CD4-positive, alpha-beta memory T cell (primary cell): ENCODE data around the gene TCL1B. TPM values are rescaled to one million over a fixed set of nuclear protein-coding genes. Genes with fewer than 3 reads are reported as not detected.

Experiments used
- CTCF ChIA-PET: fragments of 350-600 bp; sonication (Branson Sonifier 250); formaldehyde crosslinking; loops from one replicate; lab custom pipeline; 2021; ENCODE audit warnings: inconsistent platforms; ENCODE audit not compliant: partially characterized antibody; lab: Charles Lee
- POLR2A ChIA-PET: fragments of 350-600 bp; sonication (Branson Sonifier 250); formaldehyde crosslinking; loops from one replicate; lab custom pipeline; 2021; ENCODE audit not compliant: partially characterized antibody; lab: Charles Lee
- DNase-seq, 5 donors: peaks; one replicate each; pipeline versions ENCODE4 v3.0.0 to v3.0.0-alpha.2; 2020 to 2022; ENCODE audit warnings: mixed read lengths in 1 of 5
- H3K27ac ChIP-seq: one replicate; pipeline ENCODE4 v1.7.0; 2013; ENCODE audit warnings: low read depth, low read length
- H3K27me3 ChIP-seq: 2 replicates; pipeline ENCODE4 v1.7.0; 2013; ENCODE audit warnings: mild to moderate bottlenecking, low read length, moderate library complexity; ENCODE audit not compliant: insufficient read depth
- H3K36me3 ChIP-seq: 2 replicates; pipeline ENCODE4 v1.7.0; 2013; ENCODE audit warnings: mild to moderate bottlenecking, low read length, moderate library complexity; ENCODE audit not compliant: insufficient read depth
- H3K4me1 ChIP-seq: 2 replicates; pipeline ENCODE4 v1.7.0; 2013; ENCODE audit warnings: mild to moderate bottlenecking, low read length, moderate library complexity; ENCODE audit not compliant: insufficient read depth
- H3K4me3 ChIP-seq, 2 donors: one replicate each; pipeline ENCODE4 v1.7.0; 2013; ENCODE audit warnings: low read length in 2 of 2, mild to moderate bottlenecking in 1 of 2
- H3K9me3 ChIP-seq, 2 donors: one replicate each; pipeline ENCODE4 v1.7.0; 2013; ENCODE audit warnings: low read length in 2 of 2, control low read depth in 1 of 2; ENCODE audit not compliant: control insufficient read depth in 1 of 2
- H3K27ac Mint-ChIP-seq, 7 donors: one replicate each; pipeline ENCODE4 v1.8.0; 2020 to 2021; ENCODE audit warnings: mixed read lengths in 7 of 7, mild to moderate bottlenecking in 6 of 7, inconsistent platforms in 3 of 7, moderate library complexity in 3 of 7
- H3K27me3 Mint-ChIP-seq, 2 donors: one replicate each; pipeline ENCODE4 v1.8.0; 2020 to 2021; ENCODE audit warnings: mixed read lengths in 2 of 2
- H3K36me3 Mint-ChIP-seq, 2 donors: one replicate each; pipeline ENCODE4 v1.8.0; 2020 to 2021; ENCODE audit warnings: mixed read lengths in 2 of 2, inconsistent platforms in 1 of 2, mild to moderate bottlenecking in 1 of 2
- H3K4me1 Mint-ChIP-seq, 4 donors: one replicate each; pipeline ENCODE4 v1.8.0; 2020 to 2021; ENCODE audit warnings: mixed read lengths in 4 of 4, mild to moderate bottlenecking in 1 of 4
- H3K4me3 Mint-ChIP-seq, 8 donors: one replicate each; pipeline ENCODE4 v1.8.0; 2020 to 2021; ENCODE audit warnings: mixed read lengths in 8 of 8, mild to moderate bottlenecking in 7 of 8, moderate library complexity in 6 of 8, inconsistent platforms in 3 of 8
- H3K9me3 Mint-ChIP-seq, 8 donors: one replicate each; pipeline ENCODE4 v1.8.0; 2020 to 2021; ENCODE audit warnings: mixed read lengths in 8 of 8, mild to moderate bottlenecking in 5 of 8, inconsistent platforms in 3 of 8, moderate library complexity in 1 of 8
- intact Hi-C: fragments of 100-400 bp; cut with micrococcal nuclease; formaldehyde crosslinking; loops from one replicate; pipeline ENCODE4 v1.15.1; 2023
- polyA plus RNA-seq, 2 donors: library from polyadenylated mRNA; unstranded; fragments of 300-500 nt; fragmentation: Illumina TruSeq; gene quantifications; one replicate each; pipeline ENCODE4 v1.2.3, GENCODE V29; 2021
- total RNA-seq, 2 experiments: library from RNA; stranded (reverse); gene quantifications; one replicate each; pipeline ENCODE4 v1.2.3, GENCODE V29; 2021

Gene TCL1B
- total and polyA plus RNA-seq, 4 experiments from 2014 or later, result not detected

GRCh38 chr14:95701846-95702221 is 15.6 kb downstream of the TCL1B start:
- H3K4me1 ChIP-seq, result no peaks in the 10 kb centered on the region

GRCh38 chr14:95703341-95703740 is 17.1 kb downstream of the TCL1B start:
- no peak for DNase-seq
- no peaks in the 10 kb centered on the region for H3K4me1 ChIP-seq
- intact Hi-C loops, result no loop called here
- Mint-ChIP-seq H3K4me3 (no peak overlapping the region), H3K27me3 (peaks cover 24 to 29% of the 10 kb centered on the region in 2 donors), H3K4me1 (no peaks in the 10 kb centered on the region), H3K36me3 (no peaks in the 10 kb centered on the region), H3K27ac (no peak overlapping the region), H3K9me3 (no peaks in the 10 kb centered on the region)
- no peaks in the 10 kb centered on the region for H3K9me3 ChIP-seq
- POLR2A ChIA-PET, result no interaction called here
- CTCF ChIA-PET, result no interaction called here
- no peaks in the 10 kb centered on the region for H3K27me3 ChIP-seq
- H3K36me3 ChIP-seq, result no peaks in the 10 kb centered on the region
- H3K27ac ChIP-seq, result no peak overlapping the region
- no peak overlapping the region for H3K4me3 ChIP-seq

More at GRCh38 chr14:95701846-95702221, 15.6 kb downstream of the TCL1B start:
- Mint-ChIP-seq H3K4me1 (no peaks in the 10 kb centered on the region), H3K36me3 (no peaks in the 10 kb centered on the region), H3K9me3 (no peaks in the 10 kb centered on the region), H3K4me3 (no peak overlapping the region), H3K27me3 (peaks cover 26 to 29% of the 10 kb centered on the region in 2 donors), H3K27ac (no peak overlapping the region)
- H3K4me3 ChIP-seq, result no peak overlapping the region
- ChIA-PET POLR2A (no interaction called here), CTCF (no interaction called here)
- intact Hi-C loops, result no loop called here
- no peak overlapping the region for H3K27ac ChIP-seq
- no peaks in the 10 kb centered on the region for H3K9me3 ChIP-seq
- DNase-seq, result no peak
- no peaks in the 10 kb centered on the region for H3K36me3 ChIP-seq
- no peaks in the 10 kb centered on the region for H3K27me3 ChIP-seq

GRCh38 chr14:95703805-95704204 is 17.6 kb downstream of the TCL1B start:
- CTCF ChIA-PET, result no interaction called here

GRCh38 chr14:95705518-95705917 is 19.3 kb downstream of the TCL1B start:
- no peak for DNase-seq
- H3K36me3 ChIP-seq, result no peaks in the 10 kb centered on the region
- H3K36me3 Mint-ChIP-seq, result no peaks in the 10 kb centered on the region
- no peak overlapping the region for H3K4me3 Mint-ChIP-seq
- POLR2A ChIA-PET, result no interaction called here
- H3K4me1 ChIP-seq, result no peaks in the 10 kb centered on the region
- H3K9me3 ChIP-seq, result no peaks in the 10 kb centered on the region
- no peaks in the 10 kb centered on the region for H3K27me3 ChIP-seq
- H3K9me3 Mint-ChIP-seq, result no peaks in the 10 kb centered on the region
- H3K4me3 ChIP-seq, result no peak overlapping the region
- peaks cover 20 to 33% of the 10 kb centered on the region in 2 donors for H3K27me3 Mint-ChIP-seq
- CTCF ChIA-PET, result no interaction called here
- no peaks in the 10 kb centered on the region for H3K4me1 Mint-ChIP-seq
- H3K27ac Mint-ChIP-seq, result no peak overlapping the region
- H3K27ac ChIP-seq, result no peak overlapping the region
- intact Hi-C loops, result no loop called here

More at GRCh38 chr14:95703805-95704204, 17.6 kb downstream of the TCL1B start:
- H3K4me1 Mint-ChIP-seq, result no peaks in the 10 kb centered on the region
- no peaks in the 10 kb centered on the region for H3K9me3 Mint-ChIP-seq
- no peak for DNase-seq
- peaks cover 23 to 31% of the 10 kb centered on the region in 2 donors for H3K27me3 Mint-ChIP-seq
- H3K36me3 Mint-ChIP-seq, result no peaks in the 10 kb centered on the region
- POLR2A ChIA-PET, result no interaction called here
- H3K4me3 Mint-ChIP-seq, result no peak overlapping the region
- Histone ChIP-seq H3K27ac (no peak overlapping the region), H3K4me3 (no peak overlapping the region), H3K4me1 (no peaks in the 10 kb centered on the region), H3K27me3 (no peaks in the 10 kb centered on the region), H3K36me3 (no peaks in the 10 kb centered on the region), H3K9me3 (no peaks in the 10 kb centered on the region)
- intact Hi-C loops, result no loop called here
- H3K27ac Mint-ChIP-seq, result no peak overlapping the region

GRCh38 chr14:95707327-95707726 is 21.1 kb downstream of the TCL1B start:
- H3K9me3 ChIP-seq, result no peaks in the 10 kb centered on the region
- no peaks in the 10 kb centered on the region for H3K36me3 ChIP-seq
- no peak overlapping the region for H3K4me3 ChIP-seq
- H3K4me1 ChIP-seq, result no peaks in the 10 kb centered on the region
- intact Hi-C loops, result no loop called here
- H3K27me3 Mint-ChIP-seq, result peaks cover 15 to 22% of the 10 kb centered on the region in 2 donors
- no peak overlapping the region for H3K27ac Mint-ChIP-seq
- DNase-seq, result no peak
- CTCF ChIA-PET, result no interaction called here
- H3K4me3 Mint-ChIP-seq, result no peak overlapping the region
- H3K27ac ChIP-seq, result no peak overlapping the region
- H3K27me3 ChIP-seq, result no peaks in the 10 kb centered on the region
- POLR2A ChIA-PET, result no interaction called here
- no peaks in the 10 kb centered on the region for H3K4me1 Mint-ChIP-seq
- H3K36me3 Mint-ChIP-seq, result no peaks in the 10 kb centered on the region
- no peaks in the 10 kb centered on the region for H3K9me3 Mint-ChIP-seq

- Mint-ChIP-seq H3K4me1 (peaks cover 0 to 2% (median 0%) of the 10 kb centered on the region in 4 donors), H3K27me3 (peaks cover 16% of the 10 kb centered on the region in 2 donors), H3K27ac (no peak overlapping the region), H3K4me3 (no peak overlapping the region), H3K36me3 (no peaks in the 10 kb centered on the region), H3K9me3 (no peaks in the 10 kb centered on the region)
- intact Hi-C loops, result no loop called here
- DNase-seq, result no peak
- Histone ChIP-seq H3K27ac (no peak overlapping the region), H3K4me3 (no peak overlapping the region), H3K27me3 (no peaks in the 10 kb centered on the region), H3K36me3 (no peaks in the 10 kb centered on the region), H3K9me3 (no peaks in the 10 kb centered on the region), H3K4me1 (no peaks in the 10 kb centered on the region)
- ChIA-PET POLR2A (no interaction called here), CTCF (interaction anchor here (1.0 kb wide), 1 partner anchor 23 kb away, joined by 3 read pairs; no protein-coding TSS in a partner anchor)
These were observed 23.9 kb downstream of the TCL1B start for GRCh38 chr14:95710106-95710505.

GRCh38 chr14:95711476-95712176 is 25.4 kb downstream of the TCL1B start:
- Histone ChIP-seq H3K27ac (no peak overlapping the region), H3K9me3 (no peaks in the 10 kb centered on the region), H3K27me3 (no peaks in the 10 kb centered on the region), H3K4me3 (no peak overlapping the region), H3K36me3 (no peaks in the 10 kb centered on the region), H3K4me1 (no peaks in the 10 kb centered on the region)
- no peaks in the 10 kb centered on the region for H3K9me3 Mint-ChIP-seq
- POLR2A ChIA-PET, result no interaction called here
- no peak overlapping the region for H3K4me3 Mint-ChIP-seq
- no peaks in the 10 kb centered on the region for H3K36me3 Mint-ChIP-seq
- CTCF ChIA-PET, result no interaction called here
- H3K4me1 Mint-ChIP-seq, result peaks cover 0 to 2% (median 0%) of the 10 kb centered on the region in 4 donors
- H3K27ac Mint-ChIP-seq, result no peak overlapping the region
- no peak for DNase-seq
- peaks cover 11 to 17% of the 10 kb centered on the region in 2 donors for H3K27me3 Mint-ChIP-seq
- intact Hi-C loops, result no loop called here
